VCaP (cell line): ENCODE measurements around the gene TARP.

ENCODE experiments used
- H3K27ac ChIP-seq: fragments of 450-650 bp; 2 replicates; pipeline ENCODE4 v1.5.1; 2017
- CTCF ChIP-seq: fragments of 450-650 bp; conservative IDR thresholded peaks from 2 replicates; pipeline ENCODE4 v1.5.1; 2017; ENCODE audit warnings: mild to moderate bottlenecking, moderate library complexity

The TARP gene

GRCh38 chr7:38284553-38284952 lies 11.1 kb upstream of the TARP start:
- H3K27ac ChIP-seq = peak overlapping the region; percentile 64
- TF ChIP-seq CTCF = no peak

- TF ChIP-seq CTCF = no peak
- peak overlapping the region; percentile 34 for H3K27ac ChIP-seq
Observed at GRCh38 chr7:38283809-38284208, 10.4 kb upstream of the TARP start.

- no peak for TF ChIP-seq CTCF
Observed at GRCh38 chr7:38283107-38283506, 9.7 kb upstream of the TARP start.

GRCh38 chr7:38282081-38282480 lies 8.6 kb upstream of the TARP start:
- no peak for TF ChIP-seq CTCF

More at GRCh38 chr7:38283107-38283506, 9.7 kb upstream of the TARP start:
- H3K27ac ChIP-seq = peak overlapping the region; percentile 34

GRCh38 chr7:38281266-38281665 lies 7.8 kb upstream of the TARP start:
- peak overlapping the region; percentile 85 for H3K27ac ChIP-seq
- TF ChIP-seq CTCF = no peak

More at GRCh38 chr7:38282081-38282480, 8.6 kb upstream of the TARP start:
- peak overlapping the region; percentile 85; the same call in 1 of the 2 replicates for H3K27ac ChIP-seq

- TF ChIP-seq CTCF = no peak
- peak overlapping the region; percentile 85 for H3K27ac ChIP-seq
Observed at GRCh38 chr7:38280707-38281106, 7.3 kb upstream of the TARP start.

- peak overlapping the region; percentile 85 for H3K27ac ChIP-seq
- TF ChIP-seq CTCF = no peak
Observed at GRCh38 chr7:38280000-38280399, 6.6 kb upstream of the TARP start.
